Kasumi-1 (cell line): ENCODE results near the gene ADAMTS4.

Source experiments
- DNase-seq, 2 experiments: peaks; one replicate each; lab custom pipeline; 2025; lab: John Stamatoyannopoulos, UW

Gene ADAMTS4

DNA sequence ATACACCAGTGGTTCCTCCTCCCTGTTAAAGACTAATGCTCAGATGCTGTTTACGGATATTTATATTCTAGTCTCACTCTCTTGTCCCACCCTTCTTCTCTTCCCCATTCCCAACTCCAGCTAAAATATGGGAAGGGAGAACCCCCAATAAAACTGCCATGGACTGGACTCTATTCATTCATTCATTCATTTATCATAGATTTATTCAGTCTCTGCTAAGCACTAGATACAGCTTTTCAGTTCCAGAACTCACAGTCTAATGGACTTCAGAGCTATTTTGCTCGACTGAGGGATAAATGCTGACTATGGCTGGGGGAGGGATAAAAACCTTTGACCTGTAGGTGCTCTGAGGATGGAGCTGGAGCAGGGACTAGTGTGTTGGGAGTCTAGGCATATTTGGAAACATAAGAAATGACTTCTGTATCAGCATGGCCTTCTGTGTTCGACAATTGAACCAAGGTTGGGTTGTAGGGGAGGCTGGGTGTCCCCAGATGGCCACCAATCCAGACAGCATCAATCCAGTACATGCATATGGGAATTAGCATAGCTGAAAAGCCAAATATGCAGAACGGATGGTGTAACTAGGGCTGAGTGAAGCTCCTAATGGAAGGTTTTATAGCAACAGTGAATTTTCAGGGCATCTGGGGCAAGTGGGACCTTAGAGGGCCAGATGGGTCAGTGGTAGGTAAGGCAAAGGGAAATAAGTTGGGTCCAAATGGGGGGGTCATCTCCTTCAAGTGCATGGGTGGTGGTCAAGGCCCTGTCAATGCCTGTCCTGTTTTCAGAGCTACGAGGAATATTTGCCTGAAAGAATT lies 20.4 kb upstream of the ADAMTS4 start:
- no peak for DNase-seq

GRCh38 chr1:161218301-161219077 lies 19.6 kb upstream of the ADAMTS4 start:
- DNase-seq, result no peak

GRCh38 chr1:161217831-161218230 lies 19.0 kb upstream of the ADAMTS4 start:
- no peak for DNase-seq

- peak; percentile 31 to 37 for DNase-seq
Measured at GRCh38 chr1:161216945-161217712, 18.3 kb upstream of the ADAMTS4 start.

DNA sequence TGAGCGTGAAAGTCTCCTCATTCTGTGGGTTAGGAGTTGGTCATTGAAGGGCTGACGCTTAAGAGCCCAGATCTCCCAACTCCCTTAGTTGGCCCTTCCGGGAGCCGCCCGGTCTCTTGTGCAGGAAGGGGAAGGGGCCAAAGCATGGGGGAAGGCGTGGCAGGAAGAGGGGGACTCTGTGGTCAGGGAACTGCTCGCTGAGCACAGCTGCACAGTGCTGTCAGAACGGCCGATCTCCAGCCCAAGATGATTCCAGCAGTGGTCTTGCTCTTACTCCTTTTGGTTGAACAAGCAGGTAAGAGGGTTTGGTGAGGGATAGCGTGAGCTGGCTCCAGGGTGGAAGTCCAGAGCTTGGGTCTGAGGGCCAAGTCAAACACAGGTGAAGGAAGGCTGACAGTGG lies 16.2 kb upstream of the ADAMTS4 start, which contains the start of gene FCER1G:
Gene FCER1G, plus strand, starts transcription at position 220 of the 400 bp plus-strand sequence. Its CDS starts 27 bp downstream, at position 247.
- DNase-seq, result peak; percentile 69 to 76

DNA sequence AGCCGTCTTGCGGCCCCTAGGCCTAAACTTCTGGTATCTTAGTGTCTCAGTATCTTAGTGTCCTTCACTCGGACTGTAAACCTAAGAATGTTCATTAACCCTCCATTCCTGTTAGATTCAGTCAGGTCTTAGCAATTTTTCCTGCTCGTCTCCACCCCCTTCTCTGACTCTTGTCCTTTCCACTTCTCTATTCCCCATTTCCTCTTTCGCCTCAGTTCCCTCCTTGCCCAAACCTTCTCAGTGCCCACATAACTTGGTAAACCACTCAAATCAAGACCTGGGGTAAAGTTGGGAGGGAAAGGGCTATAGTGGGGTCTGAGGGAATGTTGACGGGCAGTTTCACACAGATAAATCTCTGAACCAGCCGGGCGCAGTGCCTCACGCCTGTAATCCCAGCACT lies 15.5 kb upstream of the ADAMTS4 start:
- DNase-seq, result peak in 1 of 2 experiments; percentile 17

- peak; percentile 71 to 74 for DNase-seq
Measured at GRCh38 chr1:161209790-161210409, 11.0 kb upstream of the ADAMTS4 start.

DNA sequence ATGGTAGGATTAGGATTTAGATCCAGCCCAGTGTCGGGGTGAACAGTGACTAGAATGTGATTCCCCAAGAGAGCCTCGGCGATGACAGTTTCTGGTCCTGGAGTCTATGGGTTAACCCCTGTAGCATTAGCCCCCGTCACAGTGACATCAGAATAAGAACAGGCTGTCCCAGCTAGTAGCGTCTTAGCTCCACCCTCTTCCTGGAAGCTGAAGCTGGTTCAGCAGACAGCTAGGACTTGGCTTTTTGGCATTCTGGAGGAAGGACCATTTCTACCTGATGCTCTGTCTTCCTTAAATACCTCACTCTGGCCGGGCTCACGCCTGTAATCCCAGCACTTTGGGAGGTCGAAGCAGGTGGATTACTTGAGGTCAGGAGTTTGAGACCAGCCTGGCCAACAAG lies 8.3 kb upstream of the ADAMTS4 start:
- no peak for DNase-seq

- DNase-seq, result no peak
Measured at GRCh38 chr1:161206411-161207140, 7.7 kb upstream of the ADAMTS4 start.

GRCh38 chr1:161201836-161202712 lies 3.2 kb upstream of the ADAMTS4 start, which contains the start of gene NDUFS2:
Gene NDUFS2 (plus strand): TSS chr1:161202367. CDS start chr1:161202386, 19 bp downstream.
- peak; percentile 98 to 99 for DNase-seq

- DNase-seq, result peak; percentile 42 to 60
Measured at GRCh38 chr1:161200992-161201835, 2.4 kb upstream of the ADAMTS4 start.

DNA sequence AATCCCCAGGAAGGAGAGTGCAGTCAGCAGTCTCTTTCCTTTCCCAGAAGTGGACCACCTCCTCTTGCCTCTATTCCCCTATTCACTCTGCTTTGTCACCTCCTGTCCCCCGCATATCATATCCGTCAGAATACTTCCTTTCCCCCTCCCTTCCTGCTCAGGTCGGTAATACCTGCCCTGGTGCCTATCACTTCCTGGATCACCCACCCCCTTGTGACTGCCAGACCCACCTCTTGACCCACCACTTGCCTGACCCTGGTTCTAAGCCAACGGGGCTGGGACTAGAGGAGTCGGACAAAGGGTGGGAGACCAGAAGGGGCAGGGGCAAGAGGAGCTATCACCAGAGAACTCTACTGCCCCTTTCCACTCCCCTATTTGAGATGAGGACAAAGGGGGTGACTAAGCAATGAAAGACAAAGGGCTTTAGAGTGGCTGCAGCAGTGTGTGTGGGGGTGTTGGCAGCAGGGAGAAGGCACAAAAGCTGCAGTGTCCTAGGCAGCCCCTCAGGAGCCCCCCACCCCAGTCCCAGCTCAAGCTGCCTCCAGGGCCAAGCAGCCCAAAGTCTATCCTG lies 1.7 kb upstream of the ADAMTS4 start:
- no peak for DNase-seq

DNA sequence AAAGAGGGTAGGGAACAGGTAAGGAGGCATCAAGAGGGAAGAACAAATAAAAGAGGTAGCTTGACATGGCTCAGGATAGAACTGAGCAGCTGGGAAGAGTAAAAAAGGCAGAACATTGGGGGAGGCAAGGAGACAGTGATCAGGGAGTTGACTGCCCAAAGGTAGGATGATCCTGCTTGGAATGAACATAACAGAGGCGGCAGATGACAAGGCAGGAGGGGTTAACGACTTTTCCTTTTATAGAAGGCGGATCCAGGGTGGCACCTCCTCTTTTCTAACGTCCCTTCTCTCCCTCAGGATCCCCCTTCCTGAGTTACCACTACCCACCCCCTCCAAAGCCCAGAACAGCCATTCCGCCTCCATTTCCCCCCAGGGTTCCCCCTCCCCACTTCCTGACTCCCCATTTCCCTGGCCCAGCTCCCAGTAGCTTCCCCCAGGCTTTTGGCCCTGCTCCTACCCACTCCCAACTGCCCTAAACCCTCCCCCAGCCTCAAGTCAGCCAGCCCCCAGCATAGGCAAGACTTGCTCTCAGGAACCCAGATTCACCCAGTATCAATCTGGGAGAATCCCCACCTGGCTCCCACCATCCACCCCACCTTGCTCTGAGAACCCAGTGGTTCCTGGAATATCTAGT lies 769 bp upstream of the ADAMTS4 start:
- DNase-seq, result no peak

GRCh38 chr1:161198194-161198896 lies 509 bp downstream of the ADAMTS4 start:
- peak in 1 of 2 experiments; percentile 39 for DNase-seq

GRCh38 chr1:161197560-161198193 lies 1.2 kb downstream of the ADAMTS4 start:
- DNase-seq, result no peak

- DNase-seq, result no peak
Measured at GRCh38 chr1:161196521-161197451, 2.1 kb downstream of the ADAMTS4 start.
